BLaER1 treated with 17β-estradiol and CSF1 and Interleukin-3, amounts not matched to agents 10 nM and 100 nM (cell line): ENCODE results near the gene TMEM209.

Experiments used
- H3K27ac ChIP-seq, 11 experiments: shearing (Covaris generic); formaldehyde crosslinking; 2 replicates each; pipeline ENCODE4 v1.8.1; 2022
- H3K27me3 ChIP-seq, 11 experiments: shearing (Covaris generic); formaldehyde crosslinking; 2 replicates each; pipeline ENCODE4 v1.8.1; 2022
- H3K36me3 ChIP-seq, 11 experiments: shearing (Covaris generic); formaldehyde crosslinking; 2 replicates each; pipeline ENCODE4 v1.8.1; 2022
- H3K4me1 ChIP-seq, 10 experiments: shearing (Covaris generic); formaldehyde crosslinking; 2 replicates each; pipeline ENCODE4 v1.8.1; 2022
- H3K4me2 ChIP-seq, 11 experiments: shearing (Covaris generic); formaldehyde crosslinking; 2 replicates each; pipeline ENCODE4 v1.8.1; 2022
- H3K4me3 ChIP-seq, 10 experiments: shearing (Covaris generic); formaldehyde crosslinking; 2 replicates each; pipeline ENCODE4 v1.8.1; 2022
- H3K9ac ChIP-seq, 11 experiments: shearing (Covaris generic); formaldehyde crosslinking; 2 replicates each; pipeline ENCODE4 v1.8.1; 2022
- H3K9me3 ChIP-seq, 11 experiments: shearing (Covaris generic); formaldehyde crosslinking; replicated peaks in 1 of 11; 2 replicates each; pipeline ENCODE4 v1.8.1; 2022
- H4K20me1 ChIP-seq, 11 experiments: shearing (Covaris generic); formaldehyde crosslinking; 2 replicates each; pipeline ENCODE4 v1.8.1; 2022
- Cebpa-rat ChIP-seq, 11 experiments: shearing (Covaris generic); IDR thresholded peaks; 2 replicates each; pipeline ENCODE4 v1.8.1; 2022

The TMEM209 gene

DNA sequence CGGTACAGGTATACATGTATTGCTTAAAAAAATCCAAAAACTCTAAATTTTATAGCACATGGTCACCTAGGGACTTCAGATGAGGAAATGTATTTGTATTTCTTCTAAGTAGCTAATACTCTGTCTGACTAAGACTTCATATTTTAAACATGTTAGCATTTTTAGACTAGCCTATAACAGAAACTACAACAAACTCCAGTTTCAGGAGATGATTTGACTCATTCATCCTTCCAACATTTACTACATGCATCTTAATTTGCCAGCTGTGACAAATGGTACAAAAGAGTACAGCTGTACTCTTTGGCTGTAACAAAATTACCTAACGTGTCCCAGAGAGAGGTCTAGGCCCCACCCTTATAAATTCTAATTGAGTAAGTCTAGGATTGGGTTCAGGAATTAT, 22.2 kb downstream of the TMEM209 start:
- Histone ChIP-seq H3K4me1 (no peaks in the 10 kb centered on the region), H3K27ac (no peak overlapping the region), H3K27me3 (no peaks in the 10 kb centered on the region), H3K4me2 (no peak overlapping the region), H3K9ac (no peak overlapping the region), H4K20me1 (no peaks in the 10 kb centered on the region), H3K4me3 (no peak overlapping the region), H3K36me3 (peaks cover 62 to 87% (median 81%) of the 10 kb centered on the region in 11 experiments), H3K9me3 (no peaks in the 10 kb centered on the region)
- no peak for TF ChIP-seq Cebpa-rat (IDR thresholded peaks at IDR 0.05)

- Histone ChIP-seq H4K20me1 (no peaks in the 10 kb centered on the region), H3K4me1 (no peaks in the 10 kb centered on the region), H3K27ac (no peak overlapping the region), H3K36me3 (peaks cover 65 to 93% (median 80%) of the 10 kb centered on the region in 11 experiments), H3K4me3 (no peak overlapping the region), H3K27me3 (no peaks in the 10 kb centered on the region), H3K9me3 (no peaks in the 10 kb centered on the region), H3K9ac (no peak overlapping the region), H3K4me2 (no peak overlapping the region)
- TF ChIP-seq Cebpa-rat (IDR thresholded peaks at IDR 0.05) = no peak
These were observed 24.0 kb downstream of the TMEM209 start for GRCh38 chr7:130181263-130181605.

GRCh38 chr7:130180571-130181262, 24.5 kb downstream of the TMEM209 start:
- Histone ChIP-seq H3K36me3 (peaks cover 65 to 94% (median 79%) of the 10 kb centered on the region in 11 experiments), H3K9me3 (no peaks in the 10 kb centered on the region), H3K4me3 (no peak overlapping the region)

DNA sequence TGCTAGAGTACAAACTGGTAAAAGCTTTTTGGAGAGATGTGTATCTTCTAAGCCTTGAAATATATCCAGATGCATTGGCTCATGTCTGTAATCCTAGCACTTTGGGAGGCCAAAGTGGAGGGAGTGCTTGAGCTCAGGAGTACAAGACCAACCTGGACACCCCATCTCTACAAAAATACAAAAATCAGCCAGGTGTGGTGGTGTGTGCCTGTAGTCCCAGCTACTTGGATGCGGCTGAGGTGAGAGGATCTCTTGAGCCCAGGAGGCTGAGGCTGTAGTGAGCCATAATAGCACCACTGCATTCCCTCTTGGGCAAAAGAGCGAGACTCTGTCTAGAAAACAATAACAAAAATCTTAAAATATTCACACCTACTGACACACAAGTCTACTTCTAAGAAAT, 25.6 kb downstream of the TMEM209 start:
- Histone ChIP-seq H4K20me1 (no peaks in the 10 kb centered on the region; a peak in 1 of 22 replicates), H3K27ac (no peak overlapping the region), H3K4me1 (no peaks in the 10 kb centered on the region), H3K27me3 (no peaks in the 10 kb centered on the region), H3K4me2 (no peak overlapping the region), H3K9me3 (no peaks in the 10 kb centered on the region), H3K36me3 (peaks cover 65 to 98% (median 78%) of the 10 kb centered on the region in 11 experiments), H3K9ac (no peak overlapping the region), H3K4me3 (no peak overlapping the region)
- no peak for TF ChIP-seq Cebpa-rat (IDR thresholded peaks at IDR 0.05)

More at GRCh38 chr7:130180571-130181262, 24.5 kb downstream of the TMEM209 start:
- H4K20me1 ChIP-seq = no peaks in the 10 kb centered on the region
- no peak overlapping the region for H3K4me2 ChIP-seq
- no peak overlapping the region for H3K9ac ChIP-seq
- H3K27ac ChIP-seq = no peak overlapping the region
- TF ChIP-seq Cebpa-rat (IDR thresholded peaks at IDR 0.05) = no peak
- no peaks in the 10 kb centered on the region for H3K4me1 ChIP-seq
- H3K27me3 ChIP-seq = no peaks in the 10 kb centered on the region

DNA sequence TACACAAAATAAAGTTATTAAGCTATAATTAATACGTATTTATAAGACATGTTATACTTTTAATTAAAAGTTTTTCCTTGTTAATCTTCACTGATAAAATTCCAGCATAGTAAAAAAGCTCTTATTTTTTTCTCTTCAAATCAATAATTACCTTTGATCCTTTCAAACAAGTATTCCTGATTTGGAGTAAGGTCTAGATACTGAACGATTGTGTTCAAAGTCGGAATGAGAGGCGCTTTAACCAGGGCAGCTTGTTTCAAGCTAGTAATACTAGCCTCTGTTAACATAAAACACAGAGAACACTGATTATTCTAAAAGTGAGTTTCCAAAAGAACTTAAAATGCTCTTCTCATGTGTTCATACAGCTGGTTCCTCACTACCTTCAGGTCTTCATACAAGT, 27.0 kb downstream of the TMEM209 start:
- TF ChIP-seq Cebpa-rat (IDR thresholded peaks at IDR 0.05) = no peak
- H4K20me1 ChIP-seq = no peaks in the 10 kb centered on the region; a peak in 1 of 22 replicates
- H3K4me1 ChIP-seq = no peaks in the 10 kb centered on the region
- H3K36me3 ChIP-seq = peaks cover 61 to 98% (median 77%) of the 10 kb centered on the region in 11 experiments
- no peaks in the 10 kb centered on the region for H3K9me3 ChIP-seq
- H3K27ac ChIP-seq = no peak overlapping the region
- no peak overlapping the region for H3K4me2 ChIP-seq
- H3K27me3 ChIP-seq = no peaks in the 10 kb centered on the region
- H3K9ac ChIP-seq = no peak overlapping the region
- H3K4me3 ChIP-seq = no peak overlapping the region

DNA sequence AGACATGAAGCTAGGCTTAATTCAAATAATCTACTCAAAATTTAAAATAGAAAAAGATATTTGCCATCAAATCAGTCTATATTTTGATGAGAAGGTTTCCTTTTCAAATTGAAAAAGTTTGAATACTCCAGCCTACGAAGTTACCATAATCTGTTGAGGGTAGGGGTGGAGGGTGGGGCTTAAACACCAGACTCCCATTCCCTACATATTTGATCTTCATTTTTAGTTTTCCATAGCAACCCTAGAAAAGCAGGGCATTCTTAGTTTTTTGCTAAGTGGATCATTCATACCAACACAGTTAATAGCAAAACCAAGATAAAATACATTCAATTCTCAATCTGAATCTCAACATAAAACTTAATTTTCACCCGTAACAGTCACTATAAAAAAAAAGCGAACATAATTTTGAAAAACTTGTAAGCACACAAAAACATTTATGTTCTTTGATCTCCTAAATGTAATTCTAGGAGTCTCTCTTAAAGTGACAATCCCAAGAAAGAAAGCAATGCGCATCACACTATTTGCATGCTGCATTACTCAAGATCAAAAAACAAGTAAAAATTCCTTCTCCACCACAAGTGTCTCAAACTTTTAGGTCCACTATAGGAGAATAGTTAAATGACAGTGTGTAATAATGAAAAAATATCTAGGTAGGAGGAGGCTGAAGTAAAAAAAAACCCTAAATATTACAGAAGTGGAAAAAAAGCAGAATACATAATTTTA, 30.8 kb downstream of the TMEM209 start:
- TF ChIP-seq Cebpa-rat (IDR thresholded peaks at IDR 0.05) = no peak
- no peak overlapping the region for H3K4me3 ChIP-seq
- H3K36me3 ChIP-seq = peaks cover 52 to 99% (median 76%) of the 10 kb centered on the region in 11 experiments

DNA sequence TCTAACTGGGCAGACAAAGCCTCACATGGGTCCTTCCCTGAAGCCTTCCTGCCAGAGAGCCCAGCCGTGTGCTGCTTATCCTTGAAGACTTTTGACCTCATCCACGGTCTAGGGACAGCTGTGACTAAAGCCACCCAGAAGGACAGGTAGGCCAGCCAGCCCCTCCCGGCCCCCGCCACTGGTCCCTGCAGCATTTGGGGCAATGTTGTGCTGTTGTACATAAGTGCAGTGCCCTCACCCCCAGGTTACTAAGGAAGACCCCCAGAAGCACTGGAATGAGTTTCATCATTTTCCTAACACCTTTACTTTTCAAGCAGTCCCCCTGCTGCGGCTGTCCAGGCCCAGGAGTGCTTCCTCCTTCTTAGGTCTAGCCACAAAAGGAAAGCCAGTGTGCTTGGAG, 43.0 kb downstream of the TMEM209 start:
- Histone ChIP-seq H3K27ac (no peak overlapping the region), H3K9me3 (peaks cover 0 to 9% (median 0%) of the 10 kb centered on the region in 11 experiments; a peak in 2 of 22 replicates), H3K4me3 (no peak overlapping the region), H4K20me1 (peaks cover 0 to 9% (median 0%) of the 10 kb centered on the region in 11 experiments; a peak in 3 of 22 replicates), H3K4me1 (no peaks in the 10 kb centered on the region), H3K36me3 (peaks cover 49 to 82% (median 61%) of the 10 kb centered on the region in 11 experiments), H3K27me3 (no peaks in the 10 kb centered on the region), H3K9ac (no peak overlapping the region), H3K4me2 (no peak overlapping the region)
- TF ChIP-seq Cebpa-rat (IDR thresholded peaks at IDR 0.05) = no peak

More for the DNA sequence above, 30.8 kb downstream of the TMEM209 start:
- Histone ChIP-seq H3K4me1 (no peaks in the 10 kb centered on the region), H4K20me1 (no peaks in the 10 kb centered on the region; a peak in 1 of 22 replicates), H3K27me3 (no peaks in the 10 kb centered on the region), H3K27ac (no peak overlapping the region), H3K9ac (no peak overlapping the region), H3K4me2 (no peak overlapping the region), H3K9me3 (no peaks in the 10 kb centered on the region)

- Histone ChIP-seq H3K4me1 (no peaks in the 10 kb centered on the region), H3K27ac (no peak overlapping the region), H3K4me2 (no peak overlapping the region), H3K9me3 (peaks cover 6 to 24% (median 10%) of the 10 kb centered on the region in 11 experiments; a peak in 21 of 22 replicates), H4K20me1 (peaks cover 0 to 9% (median 0%) of the 10 kb centered on the region in 11 experiments; a peak in 3 of 22 replicates), H3K9ac (no peak overlapping the region), H3K27me3 (peaks cover 0 to 3% (median 0%) of the 10 kb centered on the region in 11 experiments; a peak in 3 of 22 replicates), H3K4me3 (no peak overlapping the region), H3K36me3 (peaks cover 43 to 64% (median 52%) of the 10 kb centered on the region in 11 experiments)
- TF ChIP-seq Cebpa-rat (IDR thresholded peaks at IDR 0.05) = no peak
These were observed 44.8 kb downstream of the TMEM209 start for GRCh38 chr7:130160455-130160854.

DNA sequence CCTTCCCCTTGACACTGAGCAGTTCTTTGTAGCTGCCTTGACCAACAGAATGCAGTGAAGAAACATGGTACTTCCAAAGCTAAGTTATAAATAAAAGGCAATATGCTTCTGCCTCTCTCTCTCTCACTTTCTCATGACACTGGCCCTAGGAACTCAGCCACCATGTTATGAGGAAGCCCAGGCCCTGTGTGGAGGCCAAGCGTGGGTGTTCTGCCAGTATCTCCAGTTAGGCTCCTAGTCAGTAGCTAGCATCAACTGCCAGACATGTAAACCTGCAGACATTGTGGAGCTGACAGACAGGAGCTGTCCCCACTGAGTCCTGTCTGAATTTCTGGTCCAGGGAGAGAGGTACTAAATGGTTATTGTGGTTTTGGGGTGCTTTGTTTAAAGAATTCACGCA, 45.2 kb downstream of the TMEM209 start:
- H3K4me2 ChIP-seq = no peak overlapping the region
- TF ChIP-seq Cebpa-rat (IDR thresholded peaks at IDR 0.05) = no peak
- no peak overlapping the region for H3K27ac ChIP-seq
- H4K20me1 ChIP-seq = peaks cover 0 to 10% (median 0%) of the 10 kb centered on the region in 11 experiments; a peak in 9 of 22 replicates
- peaks cover 6 to 24% (median 11%) of the 10 kb centered on the region in 11 experiments; a peak in 21 of 22 replicates for H3K9me3 ChIP-seq
- H3K27me3 ChIP-seq = peaks cover under 1 to 7% (median 3%) of the 10 kb centered on the region in 11 experiments; a peak in 17 of 22 replicates
- no peak overlapping the region for H3K9ac ChIP-seq
- no peak overlapping the region for H3K4me3 ChIP-seq
- peaks cover 0 to 2% (median 0%) of the 10 kb centered on the region in 10 experiments; a peak in 6 of 20 replicates for H3K4me1 ChIP-seq
- peaks cover 40 to 60% (median 48%) of the 10 kb centered on the region in 11 experiments for H3K36me3 ChIP-seq
